ENCODE data around the gene CCL8.

DNA sequence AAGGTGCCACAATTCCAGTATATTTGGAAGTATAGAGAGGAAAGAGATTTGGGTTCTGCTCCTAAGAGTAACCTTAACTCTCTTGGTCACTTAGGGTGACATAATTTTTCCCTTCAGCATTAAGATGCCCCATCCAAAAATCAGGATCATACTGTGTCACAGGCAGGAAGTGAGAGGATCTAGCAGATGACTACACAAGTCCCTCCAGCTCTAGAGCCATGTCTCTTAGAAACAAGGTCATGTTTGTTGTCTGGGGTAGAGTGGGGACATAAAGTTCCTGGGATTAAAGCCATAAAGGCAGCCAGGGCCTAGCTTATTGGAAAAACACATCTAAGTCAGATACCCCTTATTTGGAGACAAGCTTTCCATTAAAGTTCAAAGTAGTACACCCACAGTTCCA, 2.7 kb downstream of the CCL8 start:
- TF ChIP-seq, protein P1, sequence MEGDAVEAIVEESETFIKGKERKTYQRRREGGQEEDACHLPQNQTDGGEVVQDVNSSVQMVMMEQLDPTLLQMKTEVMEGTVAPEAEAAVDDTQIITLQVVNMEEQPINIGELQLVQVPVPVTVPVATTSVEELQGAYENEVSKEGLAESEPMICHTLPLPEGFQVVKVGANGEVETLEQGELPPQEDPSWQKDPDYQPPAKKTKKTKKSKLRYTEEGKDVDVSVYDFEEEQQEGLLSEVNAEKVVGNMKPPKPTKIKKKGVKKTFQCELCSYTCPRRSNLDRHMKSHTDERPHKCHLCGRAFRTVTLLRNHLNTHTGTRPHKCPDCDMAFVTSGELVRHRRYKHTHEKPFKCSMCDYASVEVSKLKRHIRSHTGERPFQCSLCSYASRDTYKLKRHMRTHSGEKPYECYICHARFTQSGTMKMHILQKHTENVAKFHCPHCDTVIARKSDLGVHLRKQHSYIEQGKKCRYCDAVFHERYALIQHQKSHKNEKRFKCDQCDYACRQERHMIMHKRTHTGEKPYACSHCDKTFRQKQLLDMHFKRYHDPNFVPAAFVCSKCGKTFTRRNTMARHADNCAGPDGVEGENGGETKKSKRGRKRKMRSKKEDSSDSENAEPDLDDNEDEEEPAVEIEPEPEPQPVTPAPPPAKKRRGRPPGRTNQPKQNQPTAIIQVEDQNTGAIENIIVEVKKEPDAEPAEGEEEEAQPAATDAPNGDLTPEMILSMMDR (IDR thresholded peaks at IDR 0.05): no peak
- TF ChIP-seq POLR2AphosphoS5 (IDR thresholded peaks at IDR 0.05): no peak
- TF ChIP-seq POLR2A (IDR thresholded peaks at IDR 0.05): no peak
